Nucleus accumbens (tissue), 56 donors: ENCODE data around the gene GPR107.
"Not testable (repeated sequence)": the region's sequence is repeated elsewhere in the genome, so short reads cannot be mapped to it uniquely, and the experiment has no call there.

Source experiments
- DNase-seq, 56 donors: peaks; one replicate each; lab custom pipeline; 2025; lab: John Stamatoyannopoulos, UW

Gene GPR107

DNA sequence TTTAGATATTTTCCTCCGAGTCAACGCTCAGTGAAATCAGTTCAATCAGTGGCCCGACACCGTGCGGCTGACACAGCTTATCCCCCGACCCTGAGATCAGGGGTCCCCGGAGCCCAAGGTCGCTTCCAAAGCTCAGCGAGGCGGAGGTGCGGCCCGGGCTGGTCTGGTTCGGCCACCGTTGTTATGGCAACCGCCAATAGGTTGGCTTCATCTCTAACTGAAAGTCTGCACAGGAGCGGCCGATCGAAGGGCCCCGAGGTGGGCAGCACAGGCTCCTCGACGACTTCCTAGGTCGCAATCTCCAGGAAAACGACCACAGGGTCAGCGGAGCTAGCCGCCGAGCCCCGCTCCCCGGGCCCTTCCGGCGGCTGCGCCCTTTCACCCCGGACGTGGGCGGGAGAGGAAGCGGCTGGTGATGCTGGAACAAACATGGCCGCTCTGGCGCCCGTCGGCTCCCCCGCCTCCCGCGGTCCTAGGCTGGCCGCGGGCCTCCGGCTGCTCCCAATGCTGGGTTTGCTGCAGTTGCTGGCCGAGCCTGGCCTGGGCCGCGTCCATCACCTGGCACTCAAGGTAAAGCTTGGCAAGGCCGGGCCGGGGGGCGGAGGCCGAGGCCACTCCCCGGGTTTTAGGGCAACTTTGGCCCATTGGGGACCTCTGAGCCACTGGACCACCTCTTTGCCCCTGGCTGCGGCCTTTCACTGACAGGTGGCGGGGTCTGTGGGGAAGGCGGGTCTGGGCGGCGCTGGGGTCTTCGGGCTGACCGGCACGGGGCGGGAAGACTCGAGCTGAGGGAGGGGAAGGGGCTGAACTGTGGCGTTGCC is at the start of gene GPR107:
GPR107 (plus strand) TSS at position 403 of the 821 bp plus-strand sequence; CDS start at position 430, 27 bp downstream.
- DNase-seq: peak in 52 of 56 donors; percentile 32 to 84 (median 66)

DNA sequence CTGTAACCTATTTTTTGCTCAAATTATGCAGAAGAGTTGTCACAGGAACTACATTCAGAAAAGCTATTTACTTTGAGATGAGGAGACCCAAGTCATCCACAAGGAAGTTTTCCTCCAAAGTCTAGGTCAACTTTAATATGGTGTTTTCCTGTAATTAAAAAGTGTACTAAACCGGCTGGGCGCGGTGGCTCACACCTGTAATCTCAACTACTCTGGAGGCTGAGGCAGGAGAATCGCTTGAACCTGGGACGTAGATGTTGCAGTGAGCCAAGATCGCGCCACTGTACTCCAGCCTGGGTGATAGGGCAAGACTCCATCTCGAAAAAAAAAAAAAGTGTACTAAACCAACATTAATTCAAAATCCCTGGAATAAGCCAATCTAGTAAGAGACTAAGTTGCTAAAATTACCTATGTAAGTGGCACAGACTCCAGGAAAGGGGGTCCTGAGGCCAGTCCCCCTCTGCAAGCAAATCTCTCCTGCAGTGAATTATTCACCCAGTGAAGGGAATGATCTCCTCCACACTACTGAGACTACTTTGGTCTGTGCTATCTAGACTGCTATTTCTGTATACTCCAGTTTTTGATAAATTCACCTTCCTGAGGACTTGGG is 49.7 kb upstream of the GPR107 start:
- DNase-seq: no peak

DNA sequence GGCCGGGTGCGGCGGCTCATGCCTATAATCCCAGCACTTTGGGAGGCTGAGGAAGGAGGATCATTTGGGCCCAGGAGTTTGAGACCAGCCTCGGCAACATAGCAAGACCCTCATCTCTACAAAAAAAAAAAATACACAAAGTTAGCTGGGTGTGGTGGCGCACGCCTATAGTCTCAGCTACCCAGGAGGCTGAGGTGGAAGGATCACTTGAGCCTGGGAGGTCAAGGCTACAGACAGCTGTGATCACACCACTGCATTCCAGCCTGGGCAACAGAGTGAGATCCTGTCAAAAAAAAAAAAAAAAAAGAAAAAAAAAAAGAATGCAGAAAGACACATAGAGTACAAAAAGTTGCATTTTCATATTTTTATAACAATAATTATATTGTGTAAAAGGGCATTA is 46.8 kb upstream of the GPR107 start:
- DNase-seq: not testable (repeated sequence)

DNA sequence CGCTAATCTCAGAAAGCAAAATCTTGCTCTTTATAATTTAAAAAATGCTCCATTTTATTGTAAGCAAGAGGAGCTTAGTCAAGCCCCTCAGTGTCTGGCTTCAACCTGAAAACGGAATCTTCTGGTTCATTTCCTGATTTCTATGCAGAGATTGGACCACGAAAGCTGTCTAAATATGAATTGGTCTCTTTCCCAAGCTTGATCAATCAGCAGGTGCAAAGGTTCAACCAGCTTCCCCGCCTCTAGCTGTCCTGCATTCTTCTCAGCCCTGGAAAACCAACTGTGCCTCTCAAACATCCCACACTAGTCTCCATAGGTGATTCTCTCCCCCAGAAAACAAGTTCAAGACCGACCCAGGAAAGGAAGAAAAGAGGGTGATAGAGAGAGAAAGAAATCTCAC is 45.2 kb upstream of the GPR107 start:
- DNase-seq: no peak

DNA sequence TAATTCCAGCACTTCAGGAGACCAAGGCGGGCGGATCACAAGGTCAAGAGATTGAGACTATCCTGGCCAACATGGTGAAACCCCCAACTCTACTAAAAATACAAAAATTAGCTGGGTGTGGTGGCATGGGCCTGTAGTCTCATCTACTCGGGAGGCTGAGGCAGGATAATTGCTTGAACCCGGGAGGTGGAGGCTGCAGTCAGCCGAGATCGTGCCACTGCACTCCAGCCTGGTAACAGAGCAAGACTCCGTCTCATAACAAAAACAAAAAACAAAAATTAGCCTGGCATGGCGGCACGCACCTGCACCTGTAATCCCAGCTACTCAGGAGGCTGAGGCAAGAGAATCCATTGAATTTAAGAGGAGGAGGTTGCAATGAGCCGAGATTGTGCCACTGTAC is 44.2 kb upstream of the GPR107 start:
- not testable (repeated sequence) for DNase-seq

DNA sequence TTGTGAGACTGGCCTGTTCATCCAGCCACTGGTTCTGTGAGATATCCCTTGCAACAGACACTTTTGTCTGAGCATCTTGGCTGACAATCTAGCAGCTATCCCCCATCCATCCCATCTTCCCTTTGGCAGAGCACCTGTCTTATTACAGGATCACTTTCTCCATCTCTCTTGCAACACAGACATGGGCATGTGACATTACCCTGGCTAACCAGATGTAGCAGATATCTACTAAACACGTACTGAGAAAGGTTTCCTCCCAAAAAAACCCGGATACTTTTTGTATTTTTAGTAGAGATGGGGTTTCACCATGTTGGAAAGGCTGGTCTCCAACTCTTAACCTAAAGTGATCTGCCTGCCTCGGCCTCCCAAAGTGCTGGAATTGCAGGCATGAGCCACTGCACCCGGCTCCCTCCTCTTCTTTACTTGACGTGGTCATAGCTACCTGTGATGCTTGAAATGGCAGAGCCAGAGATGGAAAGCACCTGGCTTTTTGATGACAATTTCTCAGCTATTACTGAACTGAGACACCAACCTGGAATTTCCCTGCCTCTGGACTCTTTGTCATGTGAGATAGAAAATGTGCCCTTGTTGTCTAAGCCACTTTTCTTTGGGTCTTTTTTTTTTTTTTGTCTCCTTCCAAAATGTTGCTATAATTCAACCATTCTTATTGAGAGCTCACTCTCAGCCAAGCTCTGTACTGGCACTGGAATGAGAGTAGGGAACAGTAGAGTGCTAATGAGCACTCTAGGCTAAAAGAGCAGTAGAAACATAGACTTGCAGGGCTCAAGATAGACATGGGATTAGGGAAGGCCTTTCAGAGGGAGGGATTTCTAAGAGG is 43.3 kb upstream of the GPR107 start:
- no peak for DNase-seq

DNA sequence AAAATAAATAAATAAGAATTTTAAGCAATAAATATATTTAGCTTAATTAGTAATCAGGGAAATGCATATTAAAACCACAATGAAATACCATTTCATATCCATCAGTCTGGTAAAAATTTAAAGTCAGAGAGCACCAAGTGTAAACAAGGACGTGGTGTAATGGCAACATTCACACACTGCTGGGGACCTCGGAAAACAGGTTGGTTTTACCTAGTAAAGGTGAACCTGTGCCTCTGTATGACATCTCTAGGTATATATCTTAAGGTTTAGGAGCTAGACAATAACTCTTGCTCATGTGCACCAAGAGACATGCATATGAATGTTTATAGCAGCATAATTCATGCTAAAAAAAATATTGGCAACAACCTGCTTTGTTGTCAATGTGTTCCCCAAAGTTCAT is 40.4 kb upstream of the GPR107 start:
- DNase-seq: no peak

DNA sequence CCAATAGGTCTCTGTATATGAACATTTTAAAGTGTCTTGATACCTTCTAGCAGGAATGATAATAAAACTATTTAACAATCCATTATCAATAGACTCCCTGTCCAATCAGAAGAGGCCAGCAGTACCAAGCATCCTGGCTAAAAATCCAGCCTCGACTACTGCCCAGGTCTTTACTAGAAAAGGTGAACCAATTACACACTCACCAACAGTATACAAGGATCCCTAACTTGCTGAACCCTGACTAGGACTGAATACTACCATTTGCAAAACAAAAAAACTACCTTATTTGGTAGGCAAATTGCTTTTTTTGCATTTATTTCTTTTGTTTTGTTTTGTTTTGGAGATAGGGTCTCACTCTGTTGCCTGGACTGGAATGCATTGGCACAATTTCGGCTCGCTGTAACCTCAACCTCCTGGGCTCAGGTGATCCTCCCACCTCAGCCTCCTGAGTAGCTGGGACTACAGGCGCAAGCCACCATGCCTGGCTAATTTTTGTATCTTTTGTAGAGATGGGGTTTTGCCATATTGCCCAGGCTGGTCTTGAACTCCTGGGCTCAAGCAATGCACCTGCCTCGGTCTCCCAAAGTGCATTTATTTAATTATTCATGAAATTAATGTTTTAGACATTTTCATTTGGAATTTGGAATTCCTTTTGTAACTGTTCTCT is 38.2 kb upstream of the GPR107 start:
- no peak for DNase-seq

DNA sequence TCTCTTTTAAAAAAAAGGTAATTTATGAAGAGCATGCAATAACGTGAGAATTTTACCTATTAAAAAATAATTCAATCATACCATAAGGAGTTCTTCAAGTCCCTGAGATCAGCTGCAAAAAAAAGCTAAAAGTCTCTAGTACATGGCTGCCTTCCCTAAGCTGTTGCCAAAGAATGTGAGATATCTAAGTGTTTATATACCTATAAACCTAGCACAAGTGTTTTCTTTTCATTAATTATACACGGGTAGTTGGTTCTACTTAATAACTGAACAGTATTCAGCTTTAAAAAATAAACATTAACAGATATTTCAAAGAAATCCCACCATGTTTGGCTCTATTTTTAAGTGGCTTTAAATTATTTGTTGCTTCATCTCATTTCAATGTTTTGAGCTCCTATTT is 36.6 kb upstream of the GPR107 start:
- DNase-seq: no peak

DNA sequence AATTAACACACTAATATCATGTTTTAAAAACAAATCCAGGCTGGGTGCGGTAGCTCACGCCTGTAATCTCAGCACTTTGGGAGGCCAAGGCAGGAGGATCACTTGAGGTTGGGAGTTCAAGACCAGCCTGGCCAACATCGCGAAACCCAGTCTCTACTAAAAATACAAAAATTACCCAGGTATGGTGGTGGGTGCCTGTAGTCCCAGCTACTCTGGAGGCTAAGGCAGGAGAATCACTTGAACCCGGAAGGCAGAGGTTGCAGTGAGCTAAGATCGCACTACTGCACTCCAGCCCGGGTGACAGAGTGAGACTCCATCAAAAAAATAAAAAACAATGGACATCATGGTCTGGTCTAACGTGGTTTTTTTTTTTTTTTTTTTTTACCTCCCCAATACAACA is 36.2 kb upstream of the GPR107 start:
- not testable (repeated sequence) for DNase-seq

DNA sequence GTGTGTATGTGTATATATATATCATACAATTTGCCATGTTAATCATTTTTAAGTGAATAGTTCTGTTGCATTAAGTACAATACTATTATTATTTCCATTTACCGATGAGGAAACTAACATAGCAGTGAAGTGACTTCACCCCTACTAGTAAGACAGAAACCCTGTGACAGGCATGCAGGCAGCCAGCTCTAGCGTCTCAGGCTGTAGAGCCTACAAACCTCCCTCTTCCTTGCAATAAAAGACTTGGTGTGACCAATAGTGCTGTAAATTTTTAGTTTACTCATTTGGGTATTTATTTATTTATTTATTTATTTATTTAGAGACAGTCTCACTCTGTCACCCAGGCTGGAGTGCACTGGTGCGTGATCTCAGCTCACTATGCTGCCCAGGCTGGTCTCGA is 35.4 kb upstream of the GPR107 start:
- DNase-seq: no peak

DNA sequence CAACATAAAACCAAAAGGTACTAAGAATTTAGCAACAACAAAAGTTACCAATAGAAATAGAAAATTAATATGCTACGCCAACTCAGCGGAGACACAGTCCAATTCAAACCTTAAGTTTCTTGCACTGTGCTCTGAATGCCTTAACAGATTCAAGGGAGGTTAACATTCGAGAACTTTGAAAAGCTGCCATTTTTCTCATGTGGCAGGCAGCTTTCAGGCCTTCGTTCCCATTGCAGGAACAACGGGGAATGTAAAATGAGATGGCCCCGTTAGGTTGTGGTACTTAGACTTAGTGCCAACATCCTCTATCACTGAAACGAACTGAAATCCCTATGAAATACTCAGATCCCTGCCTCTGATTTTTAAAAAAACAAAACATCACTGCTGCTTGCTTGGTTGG is 33.1 kb upstream of the GPR107 start:
- DNase-seq: peak in 1 of 56 donors; percentile 31

DNA sequence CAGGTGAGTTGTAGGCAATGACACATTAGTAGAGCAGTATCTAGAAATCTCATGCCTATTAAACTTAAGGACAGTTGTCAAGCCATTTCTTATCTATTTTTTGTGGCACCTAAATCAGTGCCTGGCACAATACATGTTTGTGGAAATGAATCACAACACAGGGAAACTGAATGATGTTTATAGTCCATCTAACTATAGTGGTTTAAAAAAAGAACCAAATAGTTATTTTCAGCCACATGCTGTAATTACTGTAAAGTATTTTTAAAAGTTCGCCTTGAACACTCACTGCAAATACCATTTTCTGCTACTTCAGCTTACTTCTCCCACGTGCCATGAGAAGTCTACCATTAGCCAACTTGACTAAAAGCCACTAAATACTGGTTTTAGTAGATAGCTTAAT is 32.6 kb upstream of the GPR107 start:
- DNase-seq: no peak

DNA sequence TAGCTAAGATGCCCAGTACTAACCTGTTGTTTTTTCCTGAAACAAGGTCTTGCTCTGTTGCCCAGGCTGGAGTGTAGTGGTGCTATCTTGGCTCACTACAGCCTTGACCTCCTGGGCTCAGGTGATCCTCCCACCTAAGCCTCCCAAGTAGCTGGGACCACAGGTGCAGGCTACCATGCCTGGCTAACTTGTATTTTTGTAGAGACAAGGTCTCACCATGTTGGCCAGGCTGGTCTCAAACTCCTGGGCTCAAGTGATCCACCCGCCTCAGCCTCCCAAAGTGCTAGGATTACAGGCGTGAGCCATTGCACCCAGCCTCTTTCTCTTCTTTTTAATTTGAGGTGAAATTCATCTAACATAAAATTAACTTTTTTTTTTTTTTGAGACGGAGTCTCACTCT is 31.9 kb upstream of the GPR107 start:
- not testable (repeated sequence) for DNase-seq

DNA sequence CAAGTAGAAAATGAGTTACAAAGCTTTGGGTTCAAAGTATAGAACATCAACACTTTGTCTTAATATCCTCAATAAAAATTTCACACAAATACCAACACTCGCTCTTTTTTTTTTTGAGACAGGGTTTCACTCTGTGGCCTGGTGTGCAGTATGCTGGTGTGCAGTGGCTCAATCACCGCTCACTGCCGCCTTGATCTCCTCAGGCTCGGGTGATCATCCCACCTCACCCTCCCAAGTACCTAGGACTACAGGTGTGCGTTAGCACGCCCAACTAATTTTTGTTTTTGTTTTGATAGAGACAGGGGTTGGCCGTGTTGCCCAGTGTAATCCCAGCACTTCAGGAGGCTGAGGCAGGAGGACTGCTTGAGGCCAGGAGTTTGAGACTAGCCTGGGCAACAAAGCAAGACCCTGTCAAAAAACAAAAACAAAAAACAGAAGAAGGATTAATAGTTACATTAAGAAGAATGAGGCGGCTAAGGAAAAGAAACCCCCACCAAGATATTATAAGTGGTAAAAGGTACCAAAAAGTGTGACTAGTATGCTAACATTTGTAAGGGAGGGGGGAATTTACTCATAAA is 31.1 kb upstream of the GPR107 start:
- DNase-seq: no peak

DNA sequence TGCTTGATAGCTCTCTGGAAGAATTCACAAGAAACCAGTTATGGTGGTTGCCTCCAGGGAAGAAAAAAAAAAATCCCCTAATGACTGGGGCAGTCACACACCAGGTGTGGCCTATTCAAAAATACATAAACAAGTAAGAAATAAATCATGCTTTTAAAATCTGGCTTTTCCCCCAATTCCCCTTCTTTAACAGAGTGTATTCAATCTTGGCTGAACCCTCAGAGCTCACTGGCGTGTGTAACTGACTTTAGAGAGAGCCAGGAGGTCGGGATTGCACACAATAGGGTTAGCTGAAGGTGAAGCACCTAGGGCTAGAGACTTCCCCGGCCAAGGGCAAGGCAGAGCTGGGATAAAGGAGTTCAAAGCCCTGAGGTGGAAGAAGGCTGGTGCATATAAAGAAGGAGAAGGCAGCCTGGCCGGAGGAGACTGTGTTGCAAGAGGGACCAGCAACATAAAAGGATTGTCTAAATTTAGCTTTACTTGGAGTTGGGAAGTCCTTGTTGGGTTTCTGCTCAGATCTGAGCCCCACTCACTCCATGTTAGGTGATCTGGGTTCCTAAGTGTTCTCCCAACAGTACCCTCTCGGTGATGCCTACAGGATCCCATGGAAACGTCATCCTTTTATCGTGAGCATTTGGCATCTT is 30.4 kb upstream of the GPR107 start:
- no peak for DNase-seq

DNA sequence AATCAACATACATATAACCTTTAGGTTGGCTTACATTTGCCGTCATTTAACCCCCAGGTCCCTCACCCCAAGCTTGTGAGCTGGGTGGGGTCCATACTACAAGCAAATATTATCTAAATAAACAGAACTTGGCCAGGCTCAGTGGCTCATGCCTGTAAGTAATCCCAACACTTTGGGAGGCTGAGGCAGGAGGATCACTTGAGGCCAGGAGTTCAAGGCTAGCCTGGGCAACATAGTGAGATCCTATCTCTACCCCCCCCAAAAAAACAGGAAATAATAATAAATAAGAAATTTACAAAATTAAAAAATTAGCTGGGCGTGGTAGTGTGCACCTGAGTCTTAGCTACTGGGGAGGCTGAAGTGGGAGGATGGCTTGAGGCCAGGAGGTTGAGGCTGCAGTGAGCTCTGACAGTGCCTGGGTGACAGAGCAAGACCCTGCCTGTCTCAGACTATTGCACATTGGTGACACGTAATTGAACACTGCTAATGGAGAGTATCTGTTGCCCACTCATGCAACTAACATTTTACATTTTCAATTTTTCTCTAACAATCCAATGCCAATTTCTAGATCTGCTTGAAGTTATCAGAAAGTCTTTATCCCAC is 29.6 kb upstream of the GPR107 start:
- DNase-seq: no peak

DNA sequence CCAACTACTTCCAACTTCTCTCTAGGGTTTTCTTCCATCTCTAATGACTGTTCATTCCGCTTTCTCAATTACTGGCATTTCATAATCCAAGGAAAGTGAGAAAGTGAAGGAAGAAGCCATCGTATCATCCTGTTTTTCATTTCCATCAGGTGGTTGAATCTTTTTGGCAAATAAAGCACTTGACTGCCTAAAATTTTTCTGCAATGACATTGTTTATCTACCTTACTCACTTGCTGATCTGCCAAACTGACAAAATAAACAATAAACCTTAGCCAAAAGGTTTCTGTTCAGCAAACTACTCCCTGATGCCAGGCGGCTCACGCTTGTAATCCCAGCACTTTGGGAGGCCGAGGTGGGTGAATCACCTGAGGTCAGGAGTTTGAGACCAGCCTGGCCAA is 29.1 kb upstream of the GPR107 start:
- DNase-seq: no peak

DNA sequence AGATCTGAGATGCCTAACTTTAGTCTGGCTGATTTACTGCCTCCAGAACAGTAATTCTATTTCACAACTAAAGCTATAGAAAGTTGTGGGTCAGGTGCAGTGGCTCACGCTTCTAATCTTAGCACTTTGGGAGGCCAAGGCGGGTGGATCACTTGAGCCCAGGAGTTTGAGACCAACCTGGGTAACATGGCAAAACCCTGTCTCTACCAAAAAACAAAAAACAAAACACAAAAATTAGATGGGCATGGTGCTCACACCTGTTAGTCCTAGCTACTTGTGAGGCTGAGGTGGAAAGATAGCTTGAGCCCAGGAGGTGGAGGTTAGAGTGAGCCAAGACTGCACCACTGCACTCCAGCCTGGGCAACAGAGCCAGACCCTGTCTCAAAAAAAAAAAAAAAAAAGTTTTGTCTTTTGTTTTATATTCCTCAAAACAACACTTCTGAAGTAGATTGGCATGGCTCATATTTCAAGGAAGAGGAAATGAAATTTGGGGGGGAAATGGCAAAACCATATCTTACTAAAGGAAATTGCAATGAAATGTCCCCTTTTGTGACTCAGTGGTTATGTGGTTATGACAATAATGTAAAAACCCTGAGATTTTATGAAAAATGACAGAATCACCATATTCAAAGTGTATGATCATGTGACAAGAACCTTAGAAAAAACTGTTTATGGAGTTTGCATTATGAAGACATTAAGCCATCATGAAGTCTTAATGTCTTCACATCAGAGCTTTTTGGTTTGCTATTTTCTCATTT is 26.9 kb upstream of the GPR107 start:
- no peak for DNase-seq
